CD4-positive, alpha-beta memory T cell (primary cell): ENCODE measurements around the gene MYBPH. TPM values are rescaled to one million over a fixed set of nuclear protein-coding genes. Genes with fewer than 3 reads are reported as not detected.
A peak's percentile ranks its signal among the peaks of the same experiment; 100 is the strongest.

Source experiments
- CTCF ChIA-PET: fragments of 350-600 bp; sonication (Branson Sonifier 250); formaldehyde crosslinking; loops from one replicate; lab custom pipeline; 2021; ENCODE audit warnings: inconsistent platforms; ENCODE audit not compliant: partially characterized antibody; lab: Charles Lee
- POLR2A ChIA-PET: fragments of 350-600 bp; sonication (Branson Sonifier 250); formaldehyde crosslinking; loops from one replicate; lab custom pipeline; 2021; ENCODE audit not compliant: partially characterized antibody; lab: Charles Lee
- DNase-seq, 5 donors: peaks; one replicate each; pipeline versions ENCODE4 v3.0.0 to v3.0.0-alpha.2; 2020 to 2022; ENCODE audit warnings: mixed read lengths in 1 of 5
- H3K27ac ChIP-seq: one replicate; pipeline ENCODE4 v1.7.0; 2013; ENCODE audit warnings: low read depth, low read length
- H3K27me3 ChIP-seq: 2 replicates; pipeline ENCODE4 v1.7.0; 2013; ENCODE audit warnings: mild to moderate bottlenecking, low read length, moderate library complexity; ENCODE audit not compliant: insufficient read depth
- H3K36me3 ChIP-seq: 2 replicates; pipeline ENCODE4 v1.7.0; 2013; ENCODE audit warnings: mild to moderate bottlenecking, low read length, moderate library complexity; ENCODE audit not compliant: insufficient read depth
- H3K4me1 ChIP-seq: 2 replicates; pipeline ENCODE4 v1.7.0; 2013; ENCODE audit warnings: mild to moderate bottlenecking, low read length, moderate library complexity; ENCODE audit not compliant: insufficient read depth
- H3K4me3 ChIP-seq, 2 donors: one replicate each; pipeline ENCODE4 v1.7.0; 2013; ENCODE audit warnings: low read length in 2 of 2, mild to moderate bottlenecking in 1 of 2
- H3K9me3 ChIP-seq, 2 donors: one replicate each; pipeline ENCODE4 v1.7.0; 2013; ENCODE audit warnings: low read length in 2 of 2, control low read depth in 1 of 2; ENCODE audit not compliant: control insufficient read depth in 1 of 2
- H3K27ac Mint-ChIP-seq, 7 donors: one replicate each; pipeline ENCODE4 v1.8.0; 2020 to 2021; ENCODE audit warnings: mixed read lengths in 7 of 7, mild to moderate bottlenecking in 6 of 7, inconsistent platforms in 3 of 7, moderate library complexity in 3 of 7
- H3K27me3 Mint-ChIP-seq, 2 donors: one replicate each; pipeline ENCODE4 v1.8.0; 2020 to 2021; ENCODE audit warnings: mixed read lengths in 2 of 2
- H3K36me3 Mint-ChIP-seq, 2 donors: one replicate each; pipeline ENCODE4 v1.8.0; 2020 to 2021; ENCODE audit warnings: mixed read lengths in 2 of 2, inconsistent platforms in 1 of 2, mild to moderate bottlenecking in 1 of 2
- H3K4me1 Mint-ChIP-seq, 4 donors: one replicate each; pipeline ENCODE4 v1.8.0; 2020 to 2021; ENCODE audit warnings: mixed read lengths in 4 of 4, mild to moderate bottlenecking in 1 of 4
- H3K4me3 Mint-ChIP-seq, 8 donors: one replicate each; pipeline ENCODE4 v1.8.0; 2020 to 2021; ENCODE audit warnings: mixed read lengths in 8 of 8, mild to moderate bottlenecking in 7 of 8, moderate library complexity in 6 of 8, inconsistent platforms in 3 of 8
- H3K9me3 Mint-ChIP-seq, 8 donors: one replicate each; pipeline ENCODE4 v1.8.0; 2020 to 2021; ENCODE audit warnings: mixed read lengths in 8 of 8, mild to moderate bottlenecking in 5 of 8, inconsistent platforms in 3 of 8, moderate library complexity in 1 of 8
- intact Hi-C: fragments of 100-400 bp; cut with micrococcal nuclease; formaldehyde crosslinking; loops from one replicate; pipeline ENCODE4 v1.15.1; 2023
- polyA plus RNA-seq, 2 donors: library from polyadenylated mRNA; unstranded; fragments of 300-500 nt; fragmentation: Illumina TruSeq; gene quantifications; one replicate each; pipeline ENCODE4 v1.2.3, GENCODE V29; 2021
- total RNA-seq, 2 experiments: library from RNA; stranded (reverse); gene quantifications; one replicate each; pipeline ENCODE4 v1.2.3, GENCODE V29; 2021

Gene MYBPH
- total and polyA plus RNA-seq, 4 experiments from 2014 or later, result not detected

GRCh38 chr1:203208181-203208580 lies 32.6 kb upstream of the MYBPH start:
- no peak overlapping the region for H3K27ac ChIP-seq
- H3K27me3 ChIP-seq, result no peaks in the 10 kb centered on the region
- DNase-seq, result no peak
- H3K4me1 Mint-ChIP-seq, result no peaks in the 10 kb centered on the region
- H3K9me3 ChIP-seq, result no peaks in the 10 kb centered on the region
- intact Hi-C loops, result no loop called here
- no peaks in the 10 kb centered on the region for H3K36me3 ChIP-seq
- H3K4me3 ChIP-seq, result no peak overlapping the region
- POLR2A ChIA-PET, result no interaction called here
- H3K27me3 Mint-ChIP-seq, result peaks cover 8% of the 10 kb centered on the region in 2 donors
- CTCF ChIA-PET, result interaction anchor here (0.7 kb wide), 1 partner anchor 11 kb away, joined by 3 read pairs; no protein-coding TSS in a partner anchor
- no peak overlapping the region for H3K4me3 Mint-ChIP-seq
- no peaks in the 10 kb centered on the region for H3K4me1 ChIP-seq
- no peaks in the 10 kb centered on the region for H3K9me3 Mint-ChIP-seq
- no peak overlapping the region for H3K27ac Mint-ChIP-seq
- no peaks in the 10 kb centered on the region for H3K36me3 Mint-ChIP-seq

DNA sequence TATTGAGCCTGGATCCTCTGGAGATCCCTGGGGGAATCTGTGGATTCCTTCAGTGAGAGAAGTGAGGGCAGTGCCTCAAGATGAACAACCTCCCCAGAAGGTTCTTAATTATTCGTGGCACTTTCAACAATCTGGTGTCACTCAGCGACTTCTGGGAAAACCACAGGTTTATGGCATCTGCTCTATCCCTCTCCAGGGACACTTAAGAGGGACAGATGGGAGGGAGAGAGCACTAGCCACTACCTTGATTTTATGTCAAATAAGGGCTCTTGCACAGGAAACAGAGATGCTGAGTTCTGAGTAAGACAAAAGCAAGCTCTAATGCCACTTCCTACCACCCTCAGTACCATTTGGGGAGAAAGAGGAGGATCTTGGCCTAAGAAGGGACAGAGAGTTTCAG lies 32.1 kb upstream of the MYBPH start:
- intact Hi-C loops, result no loop called here
- CTCF ChIA-PET, result no interaction called here

GRCh38 chr1:203206129-203206687 lies 30.6 kb upstream of the MYBPH start:
- H3K27ac Mint-ChIP-seq, result no peak overlapping the region
- no peaks in the 10 kb centered on the region for H3K36me3 Mint-ChIP-seq
- peaks cover 14% of the 10 kb centered on the region in 2 donors for H3K27me3 Mint-ChIP-seq
- intact Hi-C loops, result no loop called here
- H3K4me3 Mint-ChIP-seq, result no peak overlapping the region
- Histone ChIP-seq H3K36me3 (no peaks in the 10 kb centered on the region), H3K4me1 (no peaks in the 10 kb centered on the region), H3K27me3 (no peaks in the 10 kb centered on the region), H3K27ac (no peak overlapping the region), H3K4me3 (no peak overlapping the region), H3K9me3 (no peaks in the 10 kb centered on the region)
- H3K4me1 Mint-ChIP-seq, result no peaks in the 10 kb centered on the region
- ChIA-PET CTCF (interaction anchor here (1.1 kb wide), 1 partner anchor 11 kb away, joined by 3 read pairs; no protein-coding TSS in a partner anchor), POLR2A (interaction anchor here (0.6 kb wide), 1 partner anchor 35 kb away, joined by 3 read pairs; no protein-coding TSS in a partner anchor)
- H3K9me3 Mint-ChIP-seq, result no peaks in the 10 kb centered on the region
- DNase-seq, result no peak

More for the DNA sequence above, 32.1 kb upstream of the MYBPH start:
- H3K4me3 ChIP-seq, result no peak overlapping the region
- peaks cover 10 to 11% of the 10 kb centered on the region in 2 donors for H3K27me3 Mint-ChIP-seq
- no peak overlapping the region for H3K4me3 Mint-ChIP-seq
- no peak overlapping the region for H3K27ac Mint-ChIP-seq
- no peak overlapping the region for H3K27ac ChIP-seq
- no peaks in the 10 kb centered on the region for H3K9me3 ChIP-seq
- no peaks in the 10 kb centered on the region for H3K4me1 ChIP-seq
- POLR2A ChIA-PET, result no interaction called here
- no peaks in the 10 kb centered on the region for H3K27me3 ChIP-seq
- DNase-seq, result no peak
- H3K36me3 Mint-ChIP-seq, result no peaks in the 10 kb centered on the region
- no peaks in the 10 kb centered on the region for H3K36me3 ChIP-seq
- no peaks in the 10 kb centered on the region for H3K4me1 Mint-ChIP-seq
- no peaks in the 10 kb centered on the region for H3K9me3 Mint-ChIP-seq

GRCh38 chr1:203204756-203205155 lies 29.1 kb upstream of the MYBPH start:
- CTCF ChIA-PET, result no interaction called here
- intact Hi-C loops, result no loop called here
- H3K9me3 Mint-ChIP-seq, result no peaks in the 10 kb centered on the region
- DNase-seq, result no peak
- no peak overlapping the region for H3K27ac Mint-ChIP-seq
- no peaks in the 10 kb centered on the region for H3K36me3 ChIP-seq
- H3K27me3 Mint-ChIP-seq, result peaks cover 15 to 24% of the 10 kb centered on the region in 2 donors
- H3K9me3 ChIP-seq, result no peaks in the 10 kb centered on the region
- no peaks in the 10 kb centered on the region for H3K36me3 Mint-ChIP-seq
- no peaks in the 10 kb centered on the region for H3K4me1 Mint-ChIP-seq
- POLR2A ChIA-PET, result interaction anchor here (0.6 kb wide), 1 partner anchor 610 kb away, joined by 3 read pairs; no protein-coding TSS in a partner anchor
- H3K4me1 ChIP-seq, result no peaks in the 10 kb centered on the region
- H3K4me3 ChIP-seq, result no peak overlapping the region
- no peak overlapping the region for H3K4me3 Mint-ChIP-seq
- no peaks in the 10 kb centered on the region for H3K27me3 ChIP-seq
- H3K27ac ChIP-seq, result no peak overlapping the region

DNA sequence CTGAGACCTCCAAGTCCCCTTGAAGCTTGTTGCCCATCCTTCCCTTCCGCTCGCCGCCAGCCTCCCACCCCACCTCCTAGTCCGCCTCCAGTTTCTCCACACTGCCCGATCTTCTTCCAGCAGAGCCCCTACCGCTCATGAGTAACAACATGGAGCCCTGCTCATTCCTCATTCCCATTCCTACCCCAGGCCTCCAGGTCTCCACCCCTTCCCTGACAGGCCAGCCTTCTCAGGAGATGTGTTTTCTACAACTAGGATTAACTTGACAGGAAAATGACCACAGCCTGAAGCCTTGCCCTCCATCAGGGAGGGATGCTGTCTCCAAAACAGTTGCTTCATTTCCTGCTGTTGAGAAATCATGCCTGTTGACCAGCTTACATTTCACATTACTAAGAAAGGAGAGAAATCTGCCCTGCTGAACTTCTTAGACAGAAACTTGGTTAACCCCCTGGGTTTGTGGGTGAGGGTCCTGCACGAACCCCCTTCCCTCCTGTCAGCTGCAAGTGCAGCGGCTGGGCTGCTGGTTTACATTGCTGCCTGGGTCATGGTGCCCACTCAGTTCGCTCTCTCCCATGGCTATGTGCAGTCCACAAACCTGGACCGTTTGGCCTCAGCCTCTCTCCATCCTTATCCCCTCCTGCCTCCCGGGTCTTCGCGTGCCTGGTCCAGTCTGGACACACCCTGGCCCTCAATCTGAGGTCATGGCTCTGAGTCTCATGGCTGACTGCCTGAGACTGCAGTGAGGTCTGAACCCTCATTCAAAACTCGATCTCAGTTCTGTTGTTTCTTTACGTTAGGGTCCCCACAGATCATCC lies 27.0 kb upstream of the MYBPH start:
- intact Hi-C loops, result no loop called here
- H3K27ac ChIP-seq, result no peak overlapping the region
- H3K36me3 Mint-ChIP-seq, result no peaks in the 10 kb centered on the region
- H3K4me3 ChIP-seq, result no peak overlapping the region
- POLR2A ChIA-PET, result no interaction called here
- no peaks in the 10 kb centered on the region for H3K36me3 ChIP-seq
- H3K9me3 Mint-ChIP-seq, result peaks cover 0 to 2% (median 0%) of the 10 kb centered on the region in 8 donors
- H3K9me3 ChIP-seq, result no peaks in the 10 kb centered on the region
- no peaks in the 10 kb centered on the region for H3K4me1 Mint-ChIP-seq
- no peak overlapping the region for H3K4me3 Mint-ChIP-seq
- peak overlapping the region in 1 of 7 donors; percentile 77 for H3K27ac Mint-ChIP-seq
- no peak for DNase-seq
- peaks cover 15 to 27% of the 10 kb centered on the region in 2 donors for H3K27me3 Mint-ChIP-seq
- no peaks in the 10 kb centered on the region for H3K4me1 ChIP-seq
- H3K27me3 ChIP-seq, result no peaks in the 10 kb centered on the region
- CTCF ChIA-PET, result interaction anchor here (1.2 to 1.5 kb wide), 2 partner anchors 11 to 13 kb away, joined by 4 to 8 read pairs; no protein-coding TSS in a partner anchor

- H3K4me3 Mint-ChIP-seq, result no peak overlapping the region
- ChIA-PET POLR2A (no interaction called here), CTCF (no interaction called here)
- Histone ChIP-seq H3K4me3 (no peak overlapping the region), H3K27ac (no peak overlapping the region), H3K9me3 (no peaks in the 10 kb centered on the region), H3K27me3 (no peaks in the 10 kb centered on the region), H3K4me1 (no peaks in the 10 kb centered on the region), H3K36me3 (no peaks in the 10 kb centered on the region)
- H3K27ac Mint-ChIP-seq, result no peak overlapping the region
- intact Hi-C loops, result no loop called here
- no peaks in the 10 kb centered on the region for H3K4me1 Mint-ChIP-seq
- no peak for DNase-seq
- H3K27me3 Mint-ChIP-seq, result peaks cover 19 to 32% of the 10 kb centered on the region in 2 donors
- no peaks in the 10 kb centered on the region for H3K36me3 Mint-ChIP-seq
- H3K9me3 Mint-ChIP-seq, result peaks cover 0 to 2% (median 0%) of the 10 kb centered on the region in 8 donors
Observed at GRCh38 chr1:203201516-203202205, 26.0 kb upstream of the MYBPH start.

DNA sequence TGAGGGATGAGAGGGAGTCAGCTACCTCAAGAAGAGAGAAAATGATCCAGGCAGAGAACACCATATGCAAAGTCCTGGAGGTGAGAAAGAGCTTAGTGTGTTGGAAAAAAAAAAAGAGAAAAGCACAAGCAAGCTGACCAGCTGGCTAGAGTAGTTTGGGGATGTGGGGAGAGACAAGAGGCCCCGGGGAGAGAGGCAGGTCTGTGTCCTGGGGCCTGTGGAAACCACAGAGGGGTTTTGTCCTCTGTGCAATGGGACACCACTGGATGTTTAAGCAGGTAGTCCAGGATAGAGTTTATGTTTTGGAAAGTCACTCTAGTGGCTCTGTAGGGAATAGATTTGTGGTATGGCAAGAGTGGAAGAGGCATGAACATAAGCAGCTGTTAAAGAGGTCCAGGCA lies 25.3 kb upstream of the MYBPH start:
- ChIA-PET CTCF (interaction anchor here (1.4 to 2.2 kb wide), 2 partner anchors 15 to 161 kb away, joined by 3 to 11 read pairs; no protein-coding TSS in a partner anchor), POLR2A (no interaction called here)
- intact Hi-C loops, result no loop called here
- Histone ChIP-seq H3K27me3 (no peaks in the 10 kb centered on the region), H3K9me3 (no peaks in the 10 kb centered on the region), H3K27ac (no peak overlapping the region), H3K36me3 (no peaks in the 10 kb centered on the region), H3K4me1 (no peaks in the 10 kb centered on the region), H3K4me3 (no peak overlapping the region)
- no peak overlapping the region for H3K27ac Mint-ChIP-seq
- DNase-seq, result no peak
- H3K27me3 Mint-ChIP-seq, result peaks cover 17 to 32% of the 10 kb centered on the region in 2 donors
- H3K36me3 Mint-ChIP-seq, result no peaks in the 10 kb centered on the region
- no peak overlapping the region for H3K4me3 Mint-ChIP-seq
- peaks cover 0 to 2% (median 0%) of the 10 kb centered on the region in 8 donors for H3K9me3 Mint-ChIP-seq
- H3K4me1 Mint-ChIP-seq, result no peaks in the 10 kb centered on the region
